Measurements from ENCODE around the gene SMARCD3. TPM values are rescaled to one million over a fixed set of nuclear protein-coding genes. Genes with fewer than 3 reads are reported as not detected.

SMARCD3 gene
- total RNA-seq (2014; rRNA removed; shearing (Covaris generic)) (1.5 and 2.5 TPM in 2 replicates), total RNA-seq (2022) (1.5 and 1.9 TPM in 2 replicates), Bru-seq, nascent RNA (percentile 24 among the genes with signal in this experiment), BruChase-seq, experiment 1, labeled RNA remaining after a 6-hour chase (percentile 18 among the genes with signal in this experiment), BruChase-seq, experiment 2, labeled RNA remaining after a 2-hour chase (percentile 20 among the genes with signal in this experiment)
- long read RNA-seq, partial matches to known transcripts: 0 of 2 reads
- long read RNA-seq, other reads (novel, unspliced or antisense): 1 of 2 reads

DNA sequence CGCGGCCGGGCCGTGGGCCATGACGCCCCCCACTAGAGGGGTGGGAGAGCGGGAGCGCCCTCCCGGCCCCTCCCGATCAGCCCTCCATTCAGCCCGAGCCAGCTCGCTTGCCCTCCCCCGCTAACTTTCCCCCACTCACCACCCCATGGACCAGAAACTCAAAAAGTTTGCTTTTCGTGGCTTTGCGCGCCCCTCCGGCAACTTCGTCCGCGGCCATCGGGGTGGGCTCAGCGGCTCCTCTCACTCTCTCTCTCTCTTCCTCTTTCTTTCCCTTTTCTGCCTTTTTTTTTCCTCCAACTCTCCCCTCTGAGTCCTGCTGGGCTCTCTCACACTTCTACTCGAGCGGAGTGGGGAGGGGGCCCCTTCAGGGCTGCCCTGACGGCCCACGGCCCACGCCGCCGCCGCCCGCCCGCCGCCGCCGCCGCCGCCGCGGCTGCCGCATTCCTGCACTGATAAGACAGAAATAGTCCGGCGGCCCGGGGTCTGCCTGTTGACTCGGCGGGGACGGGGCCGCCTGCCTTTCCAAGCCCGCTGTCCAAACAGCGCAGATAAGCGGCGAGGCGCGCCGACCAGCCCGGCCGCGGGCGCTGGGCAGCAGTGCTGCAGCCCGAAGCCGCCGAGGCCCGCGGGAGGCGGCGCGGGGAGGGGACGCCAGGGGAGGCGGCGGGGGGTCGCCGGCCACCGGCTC, at the start of gene SMARCD3:
SMARCD3 (minus strand) TSS at position 349 of the 688 bp plus-strand sequence; CDS start at position 217, 132 bp downstream.
- no peaks in the 10 kb centered on the region for H3K9me3 ChIP-seq (ENCODE audit: low read length)
- no peak within 1 kb of the TSS for H3K27ac ChIP-seq (ENCODE audit: low read depth, low read length, poor library complexity, severe bottlenecking)
- CTCF ChIA-PET (ENCODE audit: unreplicated experiment): no interaction called here
- H3K4me2 ChIP-seq (ENCODE audit: low read length): peak within 1 kb of the TSS; percentile 64
- H3K4me1 ChIP-seq (ENCODE audit: insufficient read depth, low read length, poor library complexity, severe bottlenecking): peaks cover 59% of the 10 kb centered on the region
- H3K9me2 ChIP-seq (ENCODE audit: insufficient read depth, low read length): no peaks in the 10 kb centered on the region
- BruUV-seq (replicated peaks): no TSS peak
- TF ChIP-seq, protein P1, sequence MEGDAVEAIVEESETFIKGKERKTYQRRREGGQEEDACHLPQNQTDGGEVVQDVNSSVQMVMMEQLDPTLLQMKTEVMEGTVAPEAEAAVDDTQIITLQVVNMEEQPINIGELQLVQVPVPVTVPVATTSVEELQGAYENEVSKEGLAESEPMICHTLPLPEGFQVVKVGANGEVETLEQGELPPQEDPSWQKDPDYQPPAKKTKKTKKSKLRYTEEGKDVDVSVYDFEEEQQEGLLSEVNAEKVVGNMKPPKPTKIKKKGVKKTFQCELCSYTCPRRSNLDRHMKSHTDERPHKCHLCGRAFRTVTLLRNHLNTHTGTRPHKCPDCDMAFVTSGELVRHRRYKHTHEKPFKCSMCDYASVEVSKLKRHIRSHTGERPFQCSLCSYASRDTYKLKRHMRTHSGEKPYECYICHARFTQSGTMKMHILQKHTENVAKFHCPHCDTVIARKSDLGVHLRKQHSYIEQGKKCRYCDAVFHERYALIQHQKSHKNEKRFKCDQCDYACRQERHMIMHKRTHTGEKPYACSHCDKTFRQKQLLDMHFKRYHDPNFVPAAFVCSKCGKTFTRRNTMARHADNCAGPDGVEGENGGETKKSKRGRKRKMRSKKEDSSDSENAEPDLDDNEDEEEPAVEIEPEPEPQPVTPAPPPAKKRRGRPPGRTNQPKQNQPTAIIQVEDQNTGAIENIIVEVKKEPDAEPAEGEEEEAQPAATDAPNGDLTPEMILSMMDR (conservative IDR thresholded peaks at IDR 0.05; ENCODE audit: low read length): no peak
- no peak for TF ChIP-seq EZH2phosphoT487 (IDR thresholded peaks at IDR 0.05; ENCODE audit: borderline replicate concordance, low read depth, low read length)
- H3K36me3 ChIP-seq (ENCODE audit: insufficient read depth, low read length): no peaks in the 10 kb centered on the region
- peak; percentile 61 for DNase-seq (ENCODE audit: low spot score)
- H3K79me2 ChIP-seq (ENCODE audit: insufficient read depth, low read depth, low read length): no peaks in the 10 kb centered on the region
- intact Hi-C loops (cut with micrococcal nuclease; ENCODE audit: unreplicated experiment): no loop called here
- no peak within 1 kb of the TSS for H2AFZ ChIP-seq (ENCODE audit: low read length)
- H3K4me3 ChIP-seq (ENCODE audit: low read depth, low read length, poor library complexity, severe bottlenecking): peak within 1 kb of the TSS; percentile 59
- POLR2A ChIA-PET: no interaction called here
- H4K20me1 ChIP-seq (ENCODE audit: insufficient read depth, low read length): peaks cover 6% of the 10 kb centered on the region; the same call in 1 of the 2 replicates

DNA sequence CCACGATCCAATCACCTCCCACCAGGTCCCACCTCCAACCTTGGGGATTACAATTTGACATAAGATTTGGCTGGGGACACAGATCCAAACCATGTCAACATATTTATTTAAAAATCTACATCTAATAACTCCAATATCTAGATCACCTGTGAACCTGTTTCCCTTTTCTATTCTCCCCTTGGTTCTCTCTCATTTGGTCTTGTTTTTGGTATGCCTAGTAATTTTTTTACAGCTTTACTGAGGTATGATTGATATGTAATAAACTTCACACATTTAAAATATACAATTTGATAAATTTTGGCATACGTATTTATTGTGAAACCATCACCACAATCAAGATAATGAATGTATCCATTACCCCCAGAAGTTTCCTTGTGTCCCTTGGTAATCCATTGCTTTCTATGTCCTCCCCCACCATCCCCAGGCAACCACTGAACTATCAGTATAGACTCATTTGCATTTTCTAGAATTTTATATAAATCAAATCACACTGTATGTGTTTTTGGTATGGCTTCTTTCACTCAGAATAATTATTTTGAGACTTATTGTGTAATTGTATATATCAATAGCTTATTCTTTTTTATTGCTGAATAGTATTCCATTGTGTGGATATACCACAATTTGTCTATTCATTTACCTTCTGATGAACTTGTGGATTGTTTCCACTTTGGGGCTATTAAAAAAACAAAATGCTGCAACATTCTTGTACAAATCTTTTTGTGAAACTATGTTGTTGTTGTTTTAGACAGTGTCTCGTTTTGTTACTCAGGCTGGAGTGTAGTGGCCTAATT, 47.9 kb upstream of the SMARCD3 start:
- no TSS peak for BruUV-seq (replicated peaks)
- intact Hi-C loops (cut with micrococcal nuclease; ENCODE audit: unreplicated experiment): no loop called here
- no peak for DNase-seq (ENCODE audit: low spot score)
- H4K20me1 ChIP-seq (ENCODE audit: insufficient read depth, low read length): no peaks in the 10 kb centered on the region
- H3K4me3 ChIP-seq (ENCODE audit: low read depth, low read length, poor library complexity, severe bottlenecking): no peak overlapping the region
- no peak overlapping the region for H2AFZ ChIP-seq (ENCODE audit: low read length)
- TF ChIP-seq EZH2phosphoT487 (IDR thresholded peaks at IDR 0.05; ENCODE audit: borderline replicate concordance, low read depth, low read length): no peak
- TF ChIP-seq, protein P1 (conservative IDR thresholded peaks at IDR 0.05; ENCODE audit: low read length): no peak
- no peak overlapping the region for H3K27ac ChIP-seq (ENCODE audit: low read depth, low read length, poor library complexity, severe bottlenecking)
- peaks cover 11% of the 10 kb centered on the region for H3K9me3 ChIP-seq (ENCODE audit: low read length)
- no peaks in the 10 kb centered on the region for H3K9me2 ChIP-seq (ENCODE audit: insufficient read depth, low read length)
- no peaks in the 10 kb centered on the region for H3K4me1 ChIP-seq (ENCODE audit: insufficient read depth, low read length, poor library complexity, severe bottlenecking)
- POLR2A ChIA-PET: interaction anchor here (0.7 kb wide), 2 partner anchors 10 to 23 kb away, joined by 3 read pairs; no protein-coding TSS in a partner anchor
- H3K4me2 ChIP-seq (ENCODE audit: low read length): no peak overlapping the region
- no peaks in the 10 kb centered on the region for H3K36me3 ChIP-seq (ENCODE audit: insufficient read depth, low read length)
- H3K79me2 ChIP-seq (ENCODE audit: insufficient read depth, low read depth, low read length): no peaks in the 10 kb centered on the region
- CTCF ChIA-PET (ENCODE audit: unreplicated experiment): no interaction called here
